SH-SY5Y (cell line): ENCODE measurements around the gene SUSD3.

ENCODE experiments used
- GATA2 ChIP-seq: IDR thresholded peaks from 2 replicates; pipeline ENCODE4 v1.6.1; 2011; ENCODE audit warnings: mild to moderate bottlenecking, low read depth, low read length
- GATA3 ChIP-seq: IDR thresholded peaks from 2 replicates; pipeline ENCODE4 v1.6.1; 2011; ENCODE audit warnings: low read depth, mild to moderate bottlenecking, low read length, moderate library complexity

DNA sequence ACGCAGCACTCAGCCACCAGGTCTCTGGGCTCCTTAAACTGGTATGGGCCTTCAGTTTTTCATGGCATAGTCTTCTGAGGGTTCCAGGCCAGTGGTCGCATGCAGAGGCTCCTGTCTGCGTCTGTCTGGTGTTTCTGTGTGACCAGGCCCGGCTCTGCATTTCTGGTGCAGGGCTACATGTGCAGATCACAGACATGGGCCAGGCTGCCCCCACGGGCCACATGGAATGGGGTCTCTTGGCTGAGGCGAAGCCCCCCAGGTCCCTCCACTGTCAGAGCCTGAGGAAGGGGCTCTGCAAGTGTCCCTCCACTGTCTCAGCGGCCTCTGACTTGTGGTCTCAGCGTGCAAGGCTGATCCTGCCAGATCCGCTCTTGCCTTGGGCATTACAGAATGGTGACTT lies 21.9 kb downstream of the SUSD3 start:
- TF ChIP-seq GATA2 (no peak), GATA3 (no peak)
